Cardiac muscle cell (in vitro differentiated cells and primary cell): ENCODE results near the gene ZNF274. TPM values are rescaled to one million over a fixed set of nuclear protein-coding genes. Genes with fewer than 3 reads are reported as not detected.
"Not testable (repeated sequence)": the region's sequence is repeated elsewhere in the genome, so short reads cannot be mapped to it uniquely, and the experiment has no call there.

Experiments used
- DNase-seq, 2 donors: peaks; one replicate each; pipeline versions ENCODE4 v3.0.0 to v3.0.0-alpha.2; 2010 to 2017; ENCODE audit warnings: low read depth in 1 of 2, low spot score in 1 of 2
- H3K27ac ChIP-seq: fragments of 200-600 bp; sonication (generic); 2 replicates; pipeline ENCODE4 v1.5.1; 2016
- H3K27me3 ChIP-seq: fragments of 200-600 bp; sonication (generic); 2 replicates; pipeline ENCODE4 v1.6.0; 2016; ENCODE audit warnings: control low read depth
- H3K36me3 ChIP-seq: fragments of 200-600 bp; sonication (generic); 2 replicates; pipeline ENCODE4 v1.5.1; 2016; ENCODE audit warnings: control low read depth
- H3K4me1 ChIP-seq: fragments of 200-600 bp; sonication (generic); 2 replicates; pipeline ENCODE4 v1.8.1; 2017; ENCODE audit warnings: low read depth, mild to moderate bottlenecking, mixed run types
- H3K4me3 ChIP-seq: fragments of 200-600 bp; sonication (generic); 2 replicates; pipeline ENCODE4 v1.5.1; 2016; ENCODE audit warnings: mild to moderate bottlenecking
- H3K9me3 ChIP-seq: fragments of 200-600 bp; sonication (generic); 2 replicates; pipeline ENCODE4 v1.5.1; 2017; ENCODE audit warnings: low read depth, mild to moderate bottlenecking, control low read depth
- polyA plus RNA-seq: library from polyadenylated mRNA; unstranded; fragments of >200 nt; fragmentation: Nextera tagmentation; extraction: Ambion mirVana; gene quantifications from 2 replicates; pipeline ENCODE4 v1.2.1, GENCODE V29; 2016
- total RNA-seq: library from RNA; depleted of rRNA; stranded (reverse); fragments of >200 nt; gene quantifications from 2 replicates; pipeline ENCODE4 v1.2.3, GENCODE V29; 2016
- TF ChIP-seq, protein P1 (sequence below): IDR thresholded peaks from 2 replicates; pipeline ENCODE4 v1.5.1; 2012; ENCODE audit warnings: low read depth, mild to moderate bottlenecking, low read length

ZNF274 gene
- total and polyA plus RNA-seq, 2 experiments from 2014 or later, result 42.8 to 50.1 TPM

GRCh38 chr19:58229255-58229639 is 46.4 kb downstream of the ZNF274 start:
- peaks cover 5% of the 10 kb centered on the region for H3K4me1 ChIP-seq
- DNase-seq, result peak; percentile 36
- TF ChIP-seq, protein P1, sequence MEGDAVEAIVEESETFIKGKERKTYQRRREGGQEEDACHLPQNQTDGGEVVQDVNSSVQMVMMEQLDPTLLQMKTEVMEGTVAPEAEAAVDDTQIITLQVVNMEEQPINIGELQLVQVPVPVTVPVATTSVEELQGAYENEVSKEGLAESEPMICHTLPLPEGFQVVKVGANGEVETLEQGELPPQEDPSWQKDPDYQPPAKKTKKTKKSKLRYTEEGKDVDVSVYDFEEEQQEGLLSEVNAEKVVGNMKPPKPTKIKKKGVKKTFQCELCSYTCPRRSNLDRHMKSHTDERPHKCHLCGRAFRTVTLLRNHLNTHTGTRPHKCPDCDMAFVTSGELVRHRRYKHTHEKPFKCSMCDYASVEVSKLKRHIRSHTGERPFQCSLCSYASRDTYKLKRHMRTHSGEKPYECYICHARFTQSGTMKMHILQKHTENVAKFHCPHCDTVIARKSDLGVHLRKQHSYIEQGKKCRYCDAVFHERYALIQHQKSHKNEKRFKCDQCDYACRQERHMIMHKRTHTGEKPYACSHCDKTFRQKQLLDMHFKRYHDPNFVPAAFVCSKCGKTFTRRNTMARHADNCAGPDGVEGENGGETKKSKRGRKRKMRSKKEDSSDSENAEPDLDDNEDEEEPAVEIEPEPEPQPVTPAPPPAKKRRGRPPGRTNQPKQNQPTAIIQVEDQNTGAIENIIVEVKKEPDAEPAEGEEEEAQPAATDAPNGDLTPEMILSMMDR, result no peak
- H3K36me3 ChIP-seq, result peaks cover 30% of the 10 kb centered on the region
- H3K4me3 ChIP-seq, result peak overlapping the region; percentile 53
- no peaks in the 10 kb centered on the region for H3K27me3 ChIP-seq
- no peaks in the 10 kb centered on the region for H3K9me3 ChIP-seq
- H3K27ac ChIP-seq, result peak overlapping the region; percentile 84

- Histone ChIP-seq H3K36me3 (peaks cover 31% of the 10 kb centered on the region), H3K27me3 (no peaks in the 10 kb centered on the region), H3K9me3 (no peaks in the 10 kb centered on the region), H3K27ac (no peak overlapping the region), H3K4me1 (no peaks in the 10 kb centered on the region), H3K4me3 (no peak overlapping the region)
- TF ChIP-seq, protein P1, result no peak
- no peak for DNase-seq
Measured at GRCh38 chr19:58237324-58237723, 54.5 kb downstream of the ZNF274 start.

- peaks cover 61% of the 10 kb centered on the region for H3K36me3 ChIP-seq
- no peak for DNase-seq
Measured at GRCh38 chr19:58243351-58243750, 60.5 kb downstream of the ZNF274 start.

DNA sequence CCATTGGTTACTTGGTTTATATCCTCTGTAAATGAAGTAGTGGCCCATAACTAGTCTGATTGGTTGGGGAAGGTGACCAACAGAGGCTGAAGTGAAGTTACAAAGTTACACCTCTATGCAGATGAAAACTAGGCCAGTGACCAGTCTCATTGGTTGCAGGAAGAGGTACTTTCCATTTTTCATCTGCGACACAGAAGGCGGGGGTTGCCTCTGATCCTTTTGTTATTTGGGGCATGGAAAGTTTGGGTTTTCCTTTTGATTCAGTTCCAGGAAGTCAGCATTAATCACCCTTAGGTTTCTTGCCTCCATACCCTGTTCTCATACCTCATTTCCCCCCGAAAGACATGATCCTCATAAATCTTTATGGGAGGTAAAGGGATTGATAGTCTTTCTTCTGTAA is 66.0 kb downstream of the ZNF274 start:
- Histone ChIP-seq H3K27me3 (no peaks in the 10 kb centered on the region), H3K36me3 (peaks cover 77% of the 10 kb centered on the region), H3K4me1 (no peaks in the 10 kb centered on the region), H3K4me3 (no peak overlapping the region), H3K27ac (no peak overlapping the region), H3K9me3 (peaks cover 23% of the 10 kb centered on the region)
- no peak for DNase-seq
- TF ChIP-seq, protein P1, result no peak

More at GRCh38 chr19:58243351-58243750, 60.5 kb downstream of the ZNF274 start:
- Histone ChIP-seq H3K9me3 (peaks cover under 1% of the 10 kb centered on the region), H3K27me3 (no peaks in the 10 kb centered on the region), H3K27ac (no peak overlapping the region), H3K4me3 (no peak overlapping the region), H3K4me1 (no peaks in the 10 kb centered on the region)
- TF ChIP-seq, protein P1, result no peak

GRCh38 chr19:58252102-58252685 is 69.3 kb downstream of the ZNF274 start:
- Histone ChIP-seq H3K9me3 (peaks cover 23% of the 10 kb centered on the region), H3K36me3 (peaks cover 56% of the 10 kb centered on the region)

GRCh38 chr19:58258259-58258658 is 75.4 kb downstream of the ZNF274 start:
- H3K4me1 ChIP-seq, H3K27me3 ChIP-seq, DNase-seq, H3K27ac ChIP-seq, H3K4me3 ChIP-seq: not testable (repeated sequence)
- Histone ChIP-seq H3K9me3 (peaks cover 19% of the 10 kb centered on the region), H3K36me3 (peaks cover 44% of the 10 kb centered on the region)

More at GRCh38 chr19:58252102-58252685, 69.3 kb downstream of the ZNF274 start:
- H3K4me3 ChIP-seq, result no peak overlapping the region
- TF ChIP-seq, protein P1, result no peak
- no peak overlapping the region for H3K27ac ChIP-seq
- no peak for DNase-seq
- no peaks in the 10 kb centered on the region for H3K27me3 ChIP-seq
- H3K4me1 ChIP-seq, result no peaks in the 10 kb centered on the region
